Progenitor cell of endocrine pancreas (in vitro differentiated cells): Measurements from ENCODE around the gene FSTL5. TPM values are rescaled to one million over a fixed set of nuclear protein-coding genes. Genes with fewer than 3 reads are reported as not detected.

ENCODE experiments used
- DNase-seq: peaks from one replicate; pipeline ENCODE4 v3.0.0; 2021; ENCODE audit warnings: low spot score; ENCODE audit not compliant: unreplicated experiment
- H3K27ac Mint-ChIP-seq: 2 replicates; pipeline ENCODE4 v1.8.0; 2021; ENCODE audit warnings: mild to moderate bottlenecking, moderate library complexity, mixed read lengths
- H3K27me3 Mint-ChIP-seq: 2 replicates; pipeline ENCODE4 v1.8.0; 2021; ENCODE audit warnings: mixed read lengths
- H3K36me3 Mint-ChIP-seq: 2 replicates; pipeline ENCODE4 v1.8.0; 2022; ENCODE audit warnings: mixed read lengths; ENCODE audit not compliant: insufficient read depth
- H3K4me1 Mint-ChIP-seq: 2 replicates; pipeline ENCODE4 v1.8.0; 2021; ENCODE audit warnings: low read depth, mixed read lengths
- H3K4me3 Mint-ChIP-seq: 2 replicates; pipeline ENCODE4 v1.8.0; 2021; ENCODE audit warnings: low read depth, mild to moderate bottlenecking, moderate library complexity, mixed read lengths
- H3K9me3 Mint-ChIP-seq: 2 replicates; pipeline ENCODE4 v1.8.0; 2021; ENCODE audit warnings: low read depth, mixed read lengths
- total RNA-seq: library from RNA; stranded (reverse); gene quantifications from 2 replicates; pipeline ENCODE4 v1.2.1, GENCODE V29; 2021
- TF ChIP-seq, protein P1 (sequence below): fragments of 200-600 bp; sonication (generic); IDR thresholded peaks from one replicate; pipeline ENCODE4 v1.5.0; 2021; ENCODE audit warnings: antibody characterized with exemption, mild to moderate bottlenecking; ENCODE audit not compliant: unreplicated experiment

The FSTL5 gene
- total RNA-seq, 1 donor from 2014 or later = 15.5 TPM

DNA sequence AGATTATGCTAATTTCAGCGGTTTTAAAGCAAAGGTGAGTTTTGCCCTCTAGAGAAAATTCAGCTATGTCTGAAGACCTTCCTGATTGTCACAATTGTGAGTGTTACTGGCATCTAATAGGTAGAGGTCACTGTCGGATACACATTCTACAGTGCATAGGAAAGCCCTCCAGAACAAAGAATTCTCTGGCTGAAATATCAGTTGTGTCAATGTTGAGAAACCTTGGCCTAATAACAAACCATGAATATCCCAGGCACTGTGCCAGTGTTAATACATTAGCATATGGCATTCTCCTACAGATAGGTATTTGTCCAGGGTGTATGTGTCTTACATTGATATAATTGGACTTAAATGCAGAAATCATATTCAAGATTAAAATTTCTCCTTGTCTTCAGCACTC, 294.3 kb downstream of the FSTL5 start:
- Mint-ChIP-seq H3K9me3 (no peaks in the 10 kb centered on the region), H3K4me3 (no peak overlapping the region), H3K36me3 (no peaks in the 10 kb centered on the region), H3K27me3 (no peaks in the 10 kb centered on the region), H3K27ac (no peak overlapping the region), H3K4me1 (no peaks in the 10 kb centered on the region)
- TF ChIP-seq, protein P1, sequence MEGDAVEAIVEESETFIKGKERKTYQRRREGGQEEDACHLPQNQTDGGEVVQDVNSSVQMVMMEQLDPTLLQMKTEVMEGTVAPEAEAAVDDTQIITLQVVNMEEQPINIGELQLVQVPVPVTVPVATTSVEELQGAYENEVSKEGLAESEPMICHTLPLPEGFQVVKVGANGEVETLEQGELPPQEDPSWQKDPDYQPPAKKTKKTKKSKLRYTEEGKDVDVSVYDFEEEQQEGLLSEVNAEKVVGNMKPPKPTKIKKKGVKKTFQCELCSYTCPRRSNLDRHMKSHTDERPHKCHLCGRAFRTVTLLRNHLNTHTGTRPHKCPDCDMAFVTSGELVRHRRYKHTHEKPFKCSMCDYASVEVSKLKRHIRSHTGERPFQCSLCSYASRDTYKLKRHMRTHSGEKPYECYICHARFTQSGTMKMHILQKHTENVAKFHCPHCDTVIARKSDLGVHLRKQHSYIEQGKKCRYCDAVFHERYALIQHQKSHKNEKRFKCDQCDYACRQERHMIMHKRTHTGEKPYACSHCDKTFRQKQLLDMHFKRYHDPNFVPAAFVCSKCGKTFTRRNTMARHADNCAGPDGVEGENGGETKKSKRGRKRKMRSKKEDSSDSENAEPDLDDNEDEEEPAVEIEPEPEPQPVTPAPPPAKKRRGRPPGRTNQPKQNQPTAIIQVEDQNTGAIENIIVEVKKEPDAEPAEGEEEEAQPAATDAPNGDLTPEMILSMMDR = no peak
- DNase-seq = no peak

DNA sequence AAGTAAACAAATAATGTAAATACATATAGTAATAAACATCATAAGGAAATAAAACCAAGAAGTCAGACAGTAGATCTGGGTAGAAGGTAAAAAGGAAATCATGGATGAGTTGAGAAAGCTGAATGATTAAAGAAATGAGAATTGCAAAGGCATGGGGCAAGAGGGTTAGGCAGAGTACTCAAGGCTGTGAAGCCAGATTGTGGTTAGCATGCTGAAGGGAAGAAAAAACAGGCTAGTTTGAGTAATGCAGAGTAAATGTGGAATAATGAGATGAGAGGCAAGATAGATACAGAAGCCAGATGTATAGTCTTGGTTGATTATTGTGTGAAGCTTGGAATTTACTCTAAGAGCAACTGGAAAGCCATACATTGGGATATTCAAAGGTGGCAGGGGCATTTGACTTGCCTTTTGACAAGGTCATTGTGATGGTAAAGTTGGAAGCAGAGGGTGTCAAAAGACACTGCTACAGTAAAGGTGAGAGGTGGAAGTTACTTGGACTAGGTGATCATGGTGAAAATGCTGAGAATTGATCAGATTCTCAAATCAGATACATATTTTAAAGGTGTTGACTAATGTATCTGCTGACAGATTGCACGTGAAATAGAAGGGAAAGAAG, 307.0 kb downstream of the FSTL5 start:
- Mint-ChIP-seq H3K27me3 (no peaks in the 10 kb centered on the region), H3K36me3 (no peaks in the 10 kb centered on the region), H3K27ac (no peak overlapping the region), H3K9me3 (peaks cover 3% of the 10 kb centered on the region), H3K4me3 (no peak overlapping the region), H3K4me1 (no peaks in the 10 kb centered on the region)
- DNase-seq = no peak
- TF ChIP-seq, protein P1 = no peak

DNA sequence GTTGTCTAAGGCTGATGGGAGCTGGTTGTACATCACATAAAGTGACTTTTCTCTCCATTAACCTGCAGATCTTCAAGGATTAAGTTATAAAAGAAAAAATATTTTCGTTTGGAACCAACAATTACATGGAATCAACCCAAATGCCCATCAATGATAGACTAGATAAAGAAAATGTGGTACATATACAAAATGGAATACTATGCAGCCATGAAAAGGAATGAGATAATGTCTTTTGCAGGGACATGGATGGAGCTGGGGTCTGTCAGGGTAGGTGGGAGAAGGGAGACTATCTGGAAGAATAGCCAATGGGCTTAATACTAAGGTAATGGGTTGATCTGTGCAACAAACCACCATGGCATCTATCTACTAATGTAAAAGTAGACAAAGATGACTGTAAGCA, 313.2 kb downstream of the FSTL5 start:
- H3K9me3 Mint-ChIP-seq = peaks cover 3% of the 10 kb centered on the region
- no peak overlapping the region for H3K4me3 Mint-ChIP-seq
- DNase-seq = no peak
- H3K36me3 Mint-ChIP-seq = no peaks in the 10 kb centered on the region
- TF ChIP-seq, protein P1 = no peak
- H3K27me3 Mint-ChIP-seq = no peaks in the 10 kb centered on the region
- no peaks in the 10 kb centered on the region for H3K4me1 Mint-ChIP-seq
- no peak overlapping the region for H3K27ac Mint-ChIP-seq

DNA sequence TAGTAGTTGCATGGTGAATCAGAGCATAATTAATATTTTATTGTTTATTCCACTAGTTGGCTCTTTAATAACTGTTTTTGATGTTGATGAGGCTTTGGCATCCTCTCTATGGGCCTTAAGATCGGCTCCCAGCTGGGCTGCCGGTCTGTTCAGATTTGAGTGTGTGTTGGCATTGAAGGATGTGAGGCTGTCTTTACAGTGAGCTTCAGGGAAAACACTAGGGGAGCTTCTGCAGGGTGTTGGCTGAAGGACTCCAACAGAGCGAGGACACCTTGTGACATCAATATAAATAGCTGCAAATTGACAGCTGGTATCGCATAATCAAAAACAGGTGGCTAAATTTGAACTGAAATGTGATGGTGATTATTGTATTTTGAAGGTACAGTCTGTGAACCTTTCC, 322.0 kb downstream of the FSTL5 start:
- no peaks in the 10 kb centered on the region for H3K36me3 Mint-ChIP-seq
- H3K27ac Mint-ChIP-seq = no peak overlapping the region
- no peaks in the 10 kb centered on the region for H3K4me1 Mint-ChIP-seq

DNA sequence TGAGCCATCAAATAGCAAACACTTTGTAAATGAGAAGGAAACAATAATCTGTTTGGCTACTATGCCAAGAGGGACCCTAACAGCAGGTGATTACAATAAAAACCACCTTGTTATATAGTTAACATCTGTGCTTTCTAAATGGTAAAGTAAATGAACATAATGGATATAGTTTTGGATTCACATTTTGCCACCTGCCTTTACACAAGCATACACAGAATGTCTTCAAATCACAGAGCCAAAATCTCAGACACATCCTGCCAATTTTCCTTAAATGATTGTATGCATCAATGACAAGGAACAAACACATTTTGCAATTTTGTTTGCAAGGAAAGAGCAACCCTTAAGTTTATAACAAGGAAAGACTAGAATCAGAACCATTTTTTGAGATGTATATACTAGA, 334.2 kb downstream of the FSTL5 start:
- H3K4me1 Mint-ChIP-seq = no peaks in the 10 kb centered on the region
- DNase-seq = no peak
- H3K27ac Mint-ChIP-seq = no peak overlapping the region
- H3K36me3 Mint-ChIP-seq = no peaks in the 10 kb centered on the region
- H3K4me3 Mint-ChIP-seq = no peak overlapping the region
- TF ChIP-seq, protein P1 = no peak
- H3K9me3 Mint-ChIP-seq = peaks cover 9% of the 10 kb centered on the region
- no peaks in the 10 kb centered on the region for H3K27me3 Mint-ChIP-seq

More for the DNA sequence above, 322.0 kb downstream of the FSTL5 start:
- Mint-ChIP-seq H3K27me3 (no peaks in the 10 kb centered on the region), H3K9me3 (peaks cover 6% of the 10 kb centered on the region), H3K4me3 (no peak overlapping the region)
- TF ChIP-seq, protein P1 = no peak
- no peak for DNase-seq
